GM10266 (cell line): ENCODE results near the gene PPP1R8.
"Not testable (repeated sequence)": the region's sequence is repeated elsewhere in the genome, so short reads cannot be mapped to it uniquely, and the experiment has no call there.

Experiments
- DNase-seq: peaks from one replicate; pipeline ENCODE4 v3.0.0; 2012; ENCODE audit errors: extremely low spot score
- TF ChIP-seq, protein P1 (sequence below): IDR thresholded peaks from 2 replicates; pipeline ENCODE4 v1.5.1; 2012; ENCODE audit warnings: mild to moderate bottlenecking, low read depth; ENCODE audit not compliant: control insufficient read depth, insufficient read depth; ENCODE audit errors: missing control alignments

PPP1R8 gene

DNA sequence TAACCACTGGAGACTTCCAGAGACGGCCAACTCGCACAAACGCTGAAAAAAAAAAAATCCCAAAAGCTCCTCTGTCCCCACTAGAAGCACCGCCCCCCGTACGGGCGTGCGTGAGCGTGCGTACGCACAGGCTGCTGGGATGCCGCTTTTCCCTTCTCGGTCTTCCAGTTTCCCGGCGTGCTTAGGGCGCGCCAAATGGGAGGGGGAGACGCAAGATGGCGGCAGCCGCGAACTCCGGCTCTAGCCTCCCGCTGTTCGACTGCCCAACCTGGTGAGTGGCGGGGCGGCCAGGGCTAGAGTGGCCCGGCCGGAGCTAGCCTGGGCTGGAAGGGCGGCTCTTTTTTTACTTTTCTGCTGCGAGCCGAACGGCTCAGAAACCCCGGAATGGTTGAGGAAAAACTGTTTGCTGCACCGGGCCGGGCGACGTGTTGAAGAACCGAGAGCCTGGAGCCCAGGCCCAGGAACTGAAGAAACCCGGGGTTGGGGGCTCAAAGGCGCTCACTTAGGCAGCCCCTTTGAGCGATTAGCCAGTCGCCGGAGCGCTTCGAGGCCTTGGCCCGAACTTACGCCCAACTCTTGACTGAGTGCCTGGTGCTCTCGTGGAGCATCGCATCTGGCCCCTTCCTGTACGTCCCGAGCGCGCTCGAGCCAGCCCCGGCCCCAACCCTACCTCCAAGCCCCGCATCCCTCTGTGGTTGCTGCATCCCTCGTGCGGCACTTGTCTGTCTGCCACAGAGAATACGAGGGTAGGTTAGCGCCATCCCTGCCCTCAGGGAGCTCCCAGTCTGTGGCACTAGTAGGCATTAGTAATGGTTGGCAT is at the start of gene PPP1R8:
PPP1R8 (plus strand) TSS at position 162 of the 820 bp plus-strand sequence; CDS start at position 216, 54 bp downstream.
- DNase-seq, result peak; percentile 90
- TF ChIP-seq, protein P1, sequence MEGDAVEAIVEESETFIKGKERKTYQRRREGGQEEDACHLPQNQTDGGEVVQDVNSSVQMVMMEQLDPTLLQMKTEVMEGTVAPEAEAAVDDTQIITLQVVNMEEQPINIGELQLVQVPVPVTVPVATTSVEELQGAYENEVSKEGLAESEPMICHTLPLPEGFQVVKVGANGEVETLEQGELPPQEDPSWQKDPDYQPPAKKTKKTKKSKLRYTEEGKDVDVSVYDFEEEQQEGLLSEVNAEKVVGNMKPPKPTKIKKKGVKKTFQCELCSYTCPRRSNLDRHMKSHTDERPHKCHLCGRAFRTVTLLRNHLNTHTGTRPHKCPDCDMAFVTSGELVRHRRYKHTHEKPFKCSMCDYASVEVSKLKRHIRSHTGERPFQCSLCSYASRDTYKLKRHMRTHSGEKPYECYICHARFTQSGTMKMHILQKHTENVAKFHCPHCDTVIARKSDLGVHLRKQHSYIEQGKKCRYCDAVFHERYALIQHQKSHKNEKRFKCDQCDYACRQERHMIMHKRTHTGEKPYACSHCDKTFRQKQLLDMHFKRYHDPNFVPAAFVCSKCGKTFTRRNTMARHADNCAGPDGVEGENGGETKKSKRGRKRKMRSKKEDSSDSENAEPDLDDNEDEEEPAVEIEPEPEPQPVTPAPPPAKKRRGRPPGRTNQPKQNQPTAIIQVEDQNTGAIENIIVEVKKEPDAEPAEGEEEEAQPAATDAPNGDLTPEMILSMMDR, result no peak

DNA sequence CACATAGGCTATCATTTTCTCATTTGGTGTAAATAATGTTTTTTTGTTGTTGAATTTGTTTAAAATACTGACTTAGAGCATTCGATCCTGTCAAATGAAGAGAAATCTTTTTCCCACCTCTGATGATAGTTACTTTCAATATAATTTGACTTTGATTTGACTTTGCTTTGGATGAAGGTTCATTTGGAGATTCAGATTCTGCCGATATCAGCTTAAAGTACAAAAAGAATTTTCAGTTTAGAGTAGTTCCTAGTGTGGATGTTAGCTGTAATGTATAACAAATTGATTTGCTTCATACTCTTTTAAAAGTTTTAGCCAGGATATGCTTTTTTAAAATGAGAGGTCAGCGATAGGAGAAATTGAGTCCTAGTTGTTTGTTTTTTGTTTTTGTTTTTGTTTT is 47.6 kb upstream of the PPP1R8 start:
- no peak for DNase-seq
- TF ChIP-seq, protein P1, result no peak

DNA sequence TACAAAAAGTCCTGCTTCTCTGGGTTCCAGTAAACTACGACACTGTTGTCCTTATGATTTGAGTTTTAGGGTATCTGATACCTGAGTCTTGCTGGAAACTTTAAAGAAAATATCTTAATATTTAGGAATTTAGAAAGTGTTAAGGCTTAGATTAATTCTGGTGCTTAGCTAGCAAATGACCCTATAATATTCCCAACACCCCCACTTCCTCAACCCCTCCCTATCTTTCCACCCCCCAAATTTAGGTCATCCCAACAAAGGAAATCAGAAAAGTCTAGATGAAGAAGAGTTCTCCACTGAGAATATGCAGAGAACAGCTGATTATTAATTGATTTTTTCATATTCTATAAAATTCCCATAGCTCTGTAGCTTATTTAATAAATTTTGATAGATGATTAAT is 45.9 kb upstream of the PPP1R8 start:
- DNase-seq, result no peak
- TF ChIP-seq, protein P1, result no peak

DNA sequence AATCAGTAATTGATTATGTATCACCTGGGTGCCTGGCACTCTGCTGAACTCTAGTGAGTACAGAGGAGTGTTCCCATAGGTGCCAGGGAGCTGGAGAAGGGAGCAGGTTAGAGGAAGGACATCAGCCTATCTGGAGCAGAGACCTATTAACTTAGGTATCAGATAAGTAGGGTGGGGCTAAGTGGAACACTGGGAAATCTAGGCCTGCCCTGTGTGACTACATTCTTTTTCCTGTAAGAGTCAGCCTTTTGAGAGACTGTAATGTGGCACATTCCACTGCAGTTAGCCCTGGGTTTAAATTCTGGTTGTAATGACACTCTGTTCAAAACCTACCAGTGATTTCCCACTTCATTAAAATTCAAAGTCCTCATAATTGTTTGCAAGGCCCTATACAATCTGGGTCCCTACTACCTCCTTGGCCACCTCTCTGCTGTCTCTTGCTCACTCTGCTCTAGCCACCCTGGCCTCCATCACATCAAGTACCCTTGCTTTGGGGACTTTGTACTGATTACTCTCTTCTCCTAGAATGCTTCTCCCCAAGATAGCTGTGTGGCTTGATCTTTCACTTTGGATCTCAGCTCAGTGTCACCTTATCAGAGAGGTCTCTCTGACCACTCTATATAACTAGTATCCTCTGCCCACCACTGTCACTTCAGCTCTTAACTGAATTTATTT is 44.7 kb upstream of the PPP1R8 start:
- TF ChIP-seq, protein P1, result no peak
- DNase-seq, result no peak

DNA sequence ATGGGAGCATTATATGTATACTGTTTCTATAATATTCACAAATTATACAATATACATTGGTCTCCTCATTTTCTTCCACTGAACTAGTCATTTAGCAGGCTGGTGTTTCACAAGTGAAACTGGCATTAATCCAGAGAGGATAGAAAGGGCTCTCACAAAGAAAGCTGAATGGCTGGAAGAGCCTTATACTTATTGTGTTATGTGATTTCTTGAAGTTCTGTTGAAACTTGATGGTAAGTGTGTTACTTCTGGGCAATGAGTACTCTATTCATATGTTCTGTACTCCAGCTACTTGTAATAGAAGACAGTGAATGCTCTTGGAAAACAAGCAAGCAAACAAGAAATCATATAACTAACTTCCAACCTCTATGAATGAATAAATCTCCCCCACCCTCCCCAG is 42.7 kb upstream of the PPP1R8 start:
- no peak for DNase-seq
- TF ChIP-seq, protein P1, result no peak

DNA sequence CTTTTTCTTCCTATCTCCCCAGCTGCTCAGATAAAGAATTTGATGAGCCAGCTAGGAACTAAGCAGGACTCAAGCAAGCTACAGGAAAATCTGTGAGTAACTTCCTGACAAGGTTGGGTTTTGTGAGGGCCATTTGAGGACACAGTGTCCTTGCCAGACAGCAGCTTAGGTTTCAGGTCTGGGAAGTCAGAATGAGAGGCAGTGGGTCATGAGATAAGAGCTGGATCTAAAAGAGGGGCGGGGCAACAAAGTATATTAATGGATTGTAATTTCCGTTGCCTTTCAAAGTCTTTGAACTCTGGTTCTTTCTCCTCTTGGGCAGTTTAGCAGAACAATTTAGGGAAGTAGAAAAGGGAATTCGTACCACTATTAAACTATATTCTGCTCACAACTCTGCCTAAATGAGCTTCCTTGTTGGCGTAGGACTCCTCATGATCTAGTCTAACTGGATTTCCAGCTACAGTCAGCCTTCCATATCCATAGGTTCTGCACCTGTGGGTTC is 41.0 kb upstream of the PPP1R8 start:
- TF ChIP-seq, protein P1, result no peak
- DNase-seq, result no peak

DNA sequence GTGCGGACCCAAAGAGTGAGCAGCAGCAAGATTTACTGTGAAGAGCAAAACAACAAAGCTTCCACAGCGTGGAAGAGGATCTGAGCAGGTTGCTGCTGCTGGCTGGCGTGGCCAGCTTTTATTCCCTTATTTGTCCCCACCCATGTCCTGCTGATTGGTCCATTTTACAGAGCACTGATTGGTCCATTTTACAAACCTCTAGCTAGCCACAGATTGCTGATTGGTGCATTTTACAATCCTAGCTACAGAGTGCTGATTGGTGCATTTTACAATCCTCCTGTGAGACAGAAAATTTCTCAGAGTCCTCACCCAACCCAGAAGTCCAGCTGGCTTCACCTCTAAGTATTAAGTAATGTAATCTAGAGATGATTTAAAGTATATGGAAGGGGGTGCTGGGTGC is 40.3 kb upstream of the PPP1R8 start:
- not testable (repeated sequence) for DNase-seq
